HepG2 (cell line): ENCODE measurements around the gene MRPL20. TPM values are rescaled to one million over a fixed set of nuclear protein-coding genes. Genes with fewer than 3 reads are reported as not detected.
A peak's percentile ranks its signal among the peaks of the same experiment; 100 is the strongest.

Experiments
- CSRNP1 ChIP-seq: sonication (generic); formaldehyde crosslinking; IDR thresholded peaks from 2 replicates; pipeline ENCODE4 v1.8.1; 2023; ENCODE audit warnings: mild to moderate bottlenecking, missing genetic modification reagents
- HNF1A ChIP-seq, 2 experiments: sonication (generic) in 1 of 2; formaldehyde crosslinking in 1 of 2; IDR thresholded peaks; 2 replicates each; pipeline versions ENCODE4 v1.4.0 to v1.6.1; 2016 to 2020; ENCODE audit warnings: borderline replicate concordance in 1 of 2, low read depth in 1 of 2, mild to moderate bottlenecking in 1 of 2, missing genetic modification reagents in 1 of 2
- HOMEZ ChIP-seq: IDR thresholded peaks from 2 replicates; pipeline ENCODE4 v1.6.1; 2016; ENCODE audit warnings: low read depth
- MAZ ChIP-seq, 2 experiments: sonication (generic) in 1 of 2; formaldehyde crosslinking in 1 of 2; IDR thresholded peaks; 2 replicates each; pipeline versions ENCODE4 v1.5.0 to v1.6.1; 2012 to 2020; ENCODE audit warnings: low read depth in 2 of 2, mild to moderate bottlenecking in 2 of 2, borderline replicate concordance in 1 of 2, improper control_type of control experiment in 1 of 2, low read length in 1 of 2, missing genetic modification reagents in 1 of 2, moderate library complexity in 1 of 2
- MIXL1 ChIP-seq: IDR thresholded peaks from 2 replicates; pipeline ENCODE4 v1.6.1; 2016
- ZBTB42 ChIP-seq: sonication (generic); formaldehyde crosslinking; IDR thresholded peaks from 2 replicates; pipeline ENCODE4 v1.5.0; 2020; ENCODE audit warnings: mild to moderate bottlenecking, missing genetic modification reagents
- ZBTB44 ChIP-seq: sonication (generic); formaldehyde crosslinking; IDR thresholded peaks from 2 replicates; pipeline ENCODE4 v1.4.0; 2020; ENCODE audit warnings: missing genetic modification reagents
- ZBTB46 ChIP-seq: sonication (generic); formaldehyde crosslinking; IDR thresholded peaks from 2 replicates; pipeline ENCODE4 v1.4.0; 2020; ENCODE audit warnings: mild to moderate bottlenecking, missing genetic modification reagents, borderline replicate concordance
- ZFX ChIP-seq: sonication (generic); formaldehyde crosslinking; IDR thresholded peaks from 2 replicates; pipeline ENCODE4 v1.4.0; 2020; ENCODE audit warnings: mild to moderate bottlenecking, low read depth, missing genetic modification reagents, moderate library complexity
- ZNF280D ChIP-seq: sonication (generic); formaldehyde crosslinking; IDR thresholded peaks from 2 replicates; pipeline ENCODE4 v1.5.1; 2020; ENCODE audit warnings: mild to moderate bottlenecking, missing genetic modification reagents
- ZNF543 ChIP-seq: sonication (generic); formaldehyde crosslinking; IDR thresholded peaks from 2 replicates; pipeline ENCODE4 v1.4.0; 2020; ENCODE audit warnings: mild to moderate bottlenecking, missing genetic modification reagents
- polyA plus RNA-seq, 8 experiments: library from polyadenylated mRNA; depleted of rRNA in 3 of 8; stranded (reverse) in 7 of 8; unstranded in 1 of 8; fragments of >200 nt; fragmentation: Illumina TruSeq in 4 of 8; extraction: Trizol in 4 of 8; gene quantifications; 2 replicates each; pipeline versions ENCODE4 v1.2.1 to v1.2.3, GENCODE V29; 2011 to 2016; ENCODE audit warnings: low read depth in 4 of 8, missing spikeins in 1 of 8, mixed read lengths in 1 of 8; ENCODE audit not compliant: insufficient read depth in 1 of 8
- total RNA-seq, 5 experiments: library from RNA; depleted of rRNA; stranded (reverse); fragments of >200 nt; fragmentation: Illumina TruSeq; extraction: Trizol; gene quantifications; 2 replicates each; pipeline ENCODE4 v1.2.3, GENCODE V29; 2016; ENCODE audit warnings: low read depth in 1 of 5

Gene MRPL20
- total and polyA plus RNA-seq, 2 of the 13 experiments (the other 11 are each of a cell fraction or from before 2014, with no cell fraction given): 59.2 to 127 TPM

GRCh38 chr1:1358433-1359271 lies 48.4 kb downstream of the MRPL20 start, which contains the start of gene MXRA8 (continued):
- TF ChIP-seq HNF1A (IDR thresholded peaks at IDR 0.05; ENCODE audit: low read depth) (no peak), HNF1A (CRISPR knock-in tag; IDR thresholded peaks at IDR 0.05; ENCODE audit: borderline replicate concordance) (peak; percentile 33; the same call in 1 of the 2 replicates), MAZ (IDR thresholded peaks at IDR 0.05; ENCODE audit: borderline replicate concordance, low read depth, low read length) (peak; percentile 83; the same call in 1 of the 2 replicates), MAZ (CRISPR knock-in tag; IDR thresholded peaks at IDR 0.05; ENCODE audit: low read depth) (peak; percentile 65), ZBTB42 (0 out of 2 replicates have a peak, but pooled peaks have one; percentile 53), ZBTB46 (CRISPR knock-in tag) (no peak), HOMEZ (CRISPR knock-in tag) (0 out of 2 replicates have a peak, but pooled peaks have one; percentile 10), CSRNP1 (peak; percentile 83), ZNF543 (peak; percentile 73), ZFX (peak; percentile 86), ZNF280D (peak; percentile 87; the same call in 1 of the 2 replicates), MIXL1 (CRISPR knock-in tag) (no peak), ZBTB44 (CRISPR knock-in tag) (no peak)
